Hypothalamus (tissue), 51 donors: ENCODE measurements around the gene HYKK.
"Not testable (repeated sequence)": the region's sequence is repeated elsewhere in the genome, so short reads cannot be mapped to it uniquely, and the experiment has no call there.

Experiments used
- DNase-seq, 51 donors: peaks; one replicate each; lab custom pipeline; 2025; lab: John Stamatoyannopoulos, UW

Gene HYKK, protein sequence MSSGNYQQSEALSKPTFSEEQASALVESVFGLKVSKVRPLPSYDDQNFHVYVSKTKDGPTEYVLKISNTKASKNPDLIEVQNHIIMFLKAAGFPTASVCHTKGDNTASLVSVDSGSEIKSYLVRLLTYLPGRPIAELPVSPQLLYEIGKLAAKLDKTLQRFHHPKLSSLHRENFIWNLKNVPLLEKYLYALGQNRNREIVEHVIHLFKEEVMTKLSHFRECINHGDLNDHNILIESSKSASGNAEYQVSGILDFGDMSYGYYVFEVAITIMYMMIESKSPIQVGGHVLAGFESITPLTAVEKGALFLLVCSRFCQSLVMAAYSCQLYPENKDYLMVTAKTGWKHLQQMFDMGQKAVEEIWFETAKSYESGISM

DNA sequence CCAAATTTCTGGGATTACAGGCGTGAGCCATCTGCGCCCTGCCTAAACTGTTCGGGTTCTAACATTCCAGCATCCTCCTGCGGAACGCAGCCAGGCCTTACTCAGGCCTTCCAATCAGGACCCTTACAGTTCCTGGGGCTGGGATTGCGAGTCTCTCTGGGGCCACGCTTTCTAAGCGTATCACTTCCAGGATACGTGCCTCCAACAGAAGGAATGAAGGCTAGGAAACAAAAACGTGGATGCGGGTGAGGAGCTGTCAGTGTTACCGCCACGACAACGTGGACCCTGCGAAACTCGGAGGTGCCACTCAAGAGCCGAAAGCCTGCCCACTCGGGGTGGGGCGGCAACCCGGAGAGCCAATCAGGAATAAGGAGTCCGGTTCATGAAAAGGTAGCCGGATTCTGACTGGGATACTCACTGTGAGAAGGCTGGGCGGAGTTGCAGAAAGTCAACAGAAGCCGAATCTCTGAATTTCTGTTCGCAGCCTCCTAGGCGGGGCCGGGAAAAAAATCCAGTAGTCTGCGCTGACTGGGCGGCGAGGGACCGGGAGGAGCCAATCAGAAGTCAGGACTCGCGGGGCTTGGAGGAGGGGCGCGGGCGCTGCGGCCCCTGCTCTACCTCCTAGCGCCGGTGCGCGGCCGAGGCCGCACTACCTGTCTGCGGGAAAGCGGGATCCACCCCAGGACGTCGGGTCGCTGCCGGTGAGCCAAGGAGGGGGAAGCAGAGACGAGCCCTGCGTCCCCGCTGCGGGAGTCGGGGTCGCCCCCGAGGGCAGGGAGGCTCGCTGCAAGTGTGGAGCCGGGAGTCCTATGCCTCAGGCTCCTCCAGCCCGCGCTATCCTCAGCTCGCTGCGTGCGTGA lies at the start of gene HYKK:
HYKK (plus strand) TSS at position 607 of the 860 bp plus-strand sequence. CDS start 5,512 bp downstream, outside the sequence.
- peak in 50 of 51 donors; percentile 26 to 93 (median 78) for DNase-seq

DNA sequence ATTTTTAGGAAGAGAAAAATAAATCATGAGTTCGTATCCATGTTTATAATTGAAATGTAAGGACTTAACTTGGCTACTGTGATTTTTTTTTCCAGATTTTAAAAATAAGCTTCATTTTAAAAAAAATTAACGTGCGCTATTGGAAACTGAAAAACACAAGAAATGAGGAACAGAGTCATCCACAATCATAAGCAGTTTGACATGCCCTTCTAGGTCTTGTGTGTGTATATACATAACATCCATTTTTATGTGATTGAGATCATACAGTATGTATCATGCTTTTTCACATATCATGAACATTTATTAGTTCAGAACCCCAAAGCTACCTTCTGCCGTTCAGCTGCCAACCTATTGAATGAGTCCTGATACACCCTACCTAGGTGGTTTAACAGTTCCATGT lies 46.6 kb upstream of the HYKK start:
- no peak for DNase-seq

DNA sequence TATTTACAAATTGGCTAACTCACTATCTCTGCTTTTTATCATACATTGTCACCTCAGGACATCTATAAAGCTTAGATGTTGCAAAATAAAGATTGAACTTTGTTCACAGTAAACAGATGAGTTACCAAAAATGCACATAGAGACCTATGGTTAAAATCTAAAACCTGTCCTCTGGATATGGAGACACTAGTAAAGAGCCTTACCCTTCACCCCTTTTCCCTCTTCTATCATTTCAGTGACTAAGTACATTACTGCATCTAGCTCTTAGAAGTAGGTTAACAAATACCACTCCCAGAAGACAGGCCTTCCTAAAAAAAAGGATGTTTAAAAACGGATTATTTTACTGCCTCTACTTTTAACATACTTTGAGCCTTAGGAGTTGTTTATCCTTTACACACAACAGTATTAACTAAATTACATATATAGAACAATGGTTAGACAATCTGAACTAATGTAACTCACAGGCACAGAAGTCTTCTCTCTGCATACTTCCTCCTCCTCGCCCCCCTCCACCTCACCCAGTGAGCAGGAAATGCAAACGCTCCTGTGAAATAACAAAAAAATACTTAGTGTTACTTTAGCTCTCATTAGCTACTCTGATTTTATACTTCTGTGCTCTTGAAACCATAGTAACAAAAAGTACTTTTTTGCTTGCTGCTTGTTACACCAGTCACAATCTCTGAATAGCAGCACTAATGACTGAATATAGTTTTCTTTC lies 46.0 kb upstream of the HYKK start:
- DNase-seq: no peak

DNA sequence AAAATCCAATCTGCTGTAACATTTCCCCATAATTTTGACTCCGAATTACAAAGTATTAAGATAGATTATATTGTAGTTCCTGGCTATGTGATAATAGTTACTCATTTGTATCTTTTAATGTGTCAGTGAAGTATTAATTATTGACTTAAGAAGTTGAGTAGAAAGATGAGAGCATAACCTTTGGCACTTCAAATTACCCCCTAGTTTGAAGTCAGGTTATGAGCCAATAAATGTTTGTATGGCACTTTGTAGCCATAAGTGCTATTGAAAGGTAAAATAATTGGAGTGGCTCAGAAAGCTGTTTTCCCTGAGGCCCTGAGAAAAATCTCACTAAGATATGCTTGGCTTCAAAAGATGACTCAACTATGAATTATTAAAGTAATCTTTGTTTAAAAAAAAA lies 38.3 kb upstream of the HYKK start:
- DNase-seq: no peak

DNA sequence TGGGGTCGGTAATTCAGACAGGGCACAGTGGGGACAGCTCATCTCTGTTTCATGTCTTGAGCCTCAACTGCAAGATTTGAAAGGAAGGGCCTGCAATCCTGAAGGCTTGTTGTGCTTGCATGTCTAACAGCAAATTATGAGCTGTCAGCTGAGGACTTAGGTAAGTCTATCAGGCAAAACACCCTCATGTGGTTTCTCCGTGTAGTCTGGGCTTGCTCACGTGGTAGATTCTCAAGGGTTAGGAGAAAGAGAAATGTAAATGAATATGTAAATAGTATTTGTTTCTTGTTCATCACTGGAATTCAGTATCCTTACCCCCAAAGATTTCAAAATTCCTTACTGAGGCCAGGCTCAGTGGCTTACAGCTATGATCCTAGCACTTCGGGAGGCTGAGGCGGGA lies 30.1 kb upstream of the HYKK start:
- DNase-seq: no peak

DNA sequence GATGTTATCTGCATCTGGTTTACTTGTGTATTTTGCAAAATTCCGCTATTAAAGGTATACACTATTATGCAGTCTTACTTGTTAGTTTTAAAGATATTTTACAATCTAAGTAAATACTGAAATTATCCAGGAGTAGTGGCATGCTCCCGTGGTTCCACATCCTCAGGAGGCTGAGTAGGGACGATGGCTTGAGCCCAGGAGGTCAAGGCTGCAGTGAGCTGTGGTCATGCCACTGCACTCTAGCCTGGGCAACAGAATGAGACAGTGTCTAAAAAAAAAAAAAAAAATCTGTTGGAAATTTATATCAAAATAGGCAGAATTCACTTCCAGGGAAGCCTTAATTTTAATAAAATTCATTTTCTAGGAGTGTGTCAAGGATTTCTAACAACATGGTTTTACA lies 27.7 kb upstream of the HYKK start:
- DNase-seq: no peak

DNA sequence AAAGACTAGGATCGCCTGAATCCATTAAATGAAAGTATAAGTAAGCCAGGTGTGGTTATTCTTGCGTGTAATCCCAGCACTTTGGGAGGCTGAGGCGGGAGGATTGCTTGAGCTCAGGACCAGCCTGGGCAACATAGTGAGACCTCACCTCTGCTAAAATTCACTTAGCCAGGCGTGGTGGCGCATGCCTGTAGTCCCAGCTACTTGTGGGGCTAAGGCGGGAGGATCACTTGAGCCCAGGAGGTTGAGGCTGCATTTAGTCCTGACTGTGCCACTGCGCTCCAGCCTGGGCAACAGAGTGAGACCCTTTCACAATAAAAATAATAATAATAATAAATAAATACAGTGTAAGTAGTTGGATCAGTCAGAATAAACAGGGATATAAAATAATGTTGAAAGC lies 25.5 kb upstream of the HYKK start:
- no peak for DNase-seq

DNA sequence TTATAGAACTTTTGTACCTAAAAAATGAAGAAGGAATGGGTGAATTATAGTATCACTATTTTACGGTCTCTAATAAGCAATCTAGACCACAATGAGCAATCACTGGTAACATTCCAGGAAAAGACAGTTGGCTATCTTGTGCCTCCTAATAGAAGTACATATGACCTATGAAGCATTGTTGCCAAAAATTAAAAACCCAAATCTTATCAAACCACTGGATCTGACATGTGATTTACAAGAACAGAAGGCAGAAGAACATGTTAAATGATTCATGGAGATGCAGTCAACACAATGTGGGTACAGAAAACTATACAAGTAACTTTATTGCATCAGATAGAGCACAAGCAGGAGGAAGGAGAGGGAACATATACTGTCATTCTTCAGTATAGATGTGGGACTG lies 14.5 kb upstream of the HYKK start:
- DNase-seq: no peak

DNA sequence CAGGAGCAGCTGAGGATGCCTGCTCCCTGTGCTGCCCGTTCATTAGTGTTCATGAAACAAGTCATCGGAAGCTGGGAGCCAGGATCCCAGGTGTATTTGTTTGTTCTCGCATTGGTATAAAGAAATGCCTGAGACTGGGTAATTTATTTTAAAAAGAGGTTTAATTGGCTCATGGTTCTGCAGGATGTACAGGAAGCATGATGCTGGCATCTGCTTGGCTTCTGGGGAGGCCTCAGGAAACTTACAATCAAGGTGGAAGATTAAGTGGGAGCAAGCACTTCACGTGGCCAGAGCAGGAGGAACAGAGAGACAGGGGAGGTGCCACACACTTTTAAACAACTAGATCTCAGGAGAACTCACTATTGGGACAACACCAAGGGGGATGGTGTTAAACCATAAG lies 5.5 kb upstream of the HYKK start:
- DNase-seq: no peak

DNA sequence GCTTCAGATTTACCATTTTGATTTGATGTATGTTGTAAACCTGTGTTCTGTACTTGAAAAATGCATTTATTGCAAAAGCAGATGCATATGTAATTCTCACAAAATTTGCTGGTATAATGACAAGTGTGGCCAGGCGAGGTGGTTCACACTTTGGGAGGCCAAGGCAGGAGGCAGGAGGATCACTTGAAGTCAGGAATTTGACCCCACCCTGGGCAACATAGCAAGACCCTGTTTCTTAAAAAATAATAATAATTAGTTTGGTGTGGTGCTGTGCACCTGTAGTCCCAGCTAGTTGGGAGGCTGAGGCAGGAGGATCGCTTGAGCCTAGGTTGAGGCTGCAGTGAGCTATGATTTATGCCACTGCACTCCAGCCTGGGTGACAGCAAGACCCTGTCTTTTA lies 4.7 kb upstream of the HYKK start:
- DNase-seq: no peak

DNA sequence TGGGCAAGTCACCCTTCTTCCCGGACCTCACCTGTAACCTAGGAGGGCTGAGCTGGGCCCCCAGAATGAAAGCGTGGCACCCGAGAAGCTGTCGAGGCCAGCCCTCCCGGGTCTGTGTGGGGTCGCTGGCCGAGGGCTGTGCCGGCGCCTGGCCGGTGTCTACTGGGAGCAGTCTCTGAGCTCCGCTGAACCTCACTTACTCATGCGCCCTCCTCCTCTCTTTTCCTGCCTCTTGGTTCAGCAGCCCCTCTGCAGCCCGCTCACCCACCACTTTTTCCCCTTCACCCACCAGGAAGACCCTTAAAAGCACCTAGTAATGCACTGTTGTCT lies 419 bp downstream of the HYKK start:
- DNase-seq: peak in 1 of 51 donors; percentile 20

DNA sequence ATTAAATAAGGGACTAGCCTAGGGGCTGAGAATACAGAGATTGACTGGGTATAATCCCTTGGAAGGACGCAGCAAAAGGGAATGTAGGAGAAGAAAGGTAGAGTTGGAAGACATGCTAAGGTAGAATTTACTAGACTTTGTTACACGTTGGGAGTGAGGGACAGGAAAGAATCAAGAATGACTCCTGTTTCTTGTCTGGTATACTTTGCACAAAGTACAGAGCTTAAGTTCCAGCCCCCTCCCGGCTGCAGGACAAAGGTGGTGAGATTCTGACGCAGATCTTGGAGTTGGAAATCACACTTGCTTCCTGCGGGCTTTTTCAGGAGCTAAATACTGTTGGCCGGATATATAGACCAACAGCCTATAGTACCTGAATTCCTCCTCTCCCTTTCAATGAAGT lies 895 bp downstream of the HYKK start:
- DNase-seq: no peak

DNA sequence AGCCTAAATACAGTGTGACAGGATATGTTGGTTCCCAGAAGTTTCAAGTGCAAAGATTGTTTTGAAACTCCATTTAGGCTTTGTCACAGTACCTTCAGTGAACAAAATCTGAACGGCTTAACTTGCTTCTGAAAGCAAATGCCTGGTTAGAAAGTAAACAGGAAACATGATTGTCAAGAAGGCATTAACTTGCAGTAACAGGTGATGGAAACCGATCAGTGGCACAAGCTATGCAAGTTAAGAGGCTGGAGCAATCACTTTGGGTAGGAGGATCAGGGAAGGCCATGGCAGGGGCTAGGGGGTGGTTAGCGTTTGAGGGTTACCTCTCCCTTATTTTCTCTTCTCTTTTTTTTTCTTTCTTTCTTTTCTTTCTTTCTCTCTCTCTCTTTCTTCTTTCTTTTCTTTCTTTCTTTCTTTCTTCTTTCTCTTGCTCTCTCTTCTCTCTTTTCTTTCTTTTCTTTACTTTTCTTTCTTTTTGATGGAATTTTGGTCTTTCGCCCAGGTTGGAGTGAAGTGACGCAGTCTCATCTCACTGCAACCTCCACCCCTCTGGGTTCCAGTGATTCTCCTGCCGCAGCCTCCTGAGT lies 2.4 kb downstream of the HYKK start:
- no peak for DNase-seq

DNA sequence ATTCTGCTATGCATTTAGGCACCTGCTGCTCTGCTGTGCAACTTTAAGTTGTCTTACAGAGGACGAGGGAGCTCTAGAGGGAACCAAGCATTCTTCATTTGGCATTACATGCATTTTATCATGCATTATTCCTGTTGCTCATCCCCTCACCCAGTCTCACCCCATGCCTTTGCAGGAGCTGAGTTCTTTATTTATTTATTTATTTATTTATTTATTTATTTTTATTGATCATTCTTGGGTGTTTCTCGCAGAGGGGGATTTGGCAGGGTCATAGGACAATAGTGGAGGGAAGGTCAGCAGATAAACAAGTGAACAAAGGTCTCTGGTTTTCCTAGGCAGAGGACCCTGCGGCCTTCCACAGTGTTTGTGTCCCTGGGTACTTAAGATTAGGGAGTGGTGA lies 12.7 kb downstream of the HYKK start:
- not testable (repeated sequence) for DNase-seq

DNA sequence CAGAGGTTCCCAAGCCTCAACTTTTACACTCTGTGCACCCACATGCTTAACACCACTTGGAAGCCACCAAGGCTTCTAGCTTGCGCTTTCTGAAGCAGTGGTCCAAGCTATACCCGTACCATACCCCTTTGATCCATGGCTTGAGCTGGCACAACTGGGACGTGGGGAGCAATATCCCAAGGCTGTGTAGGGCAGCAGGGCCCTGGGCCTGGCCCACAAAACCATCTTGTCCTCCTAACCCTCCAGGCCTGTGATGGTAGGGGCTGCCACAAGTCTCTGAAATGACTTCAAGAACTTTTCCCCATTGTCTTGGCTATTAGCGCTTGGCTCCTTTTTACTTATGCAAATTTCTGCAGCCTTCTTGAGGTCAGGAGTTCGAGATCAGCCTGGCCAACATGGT lies 16.9 kb downstream of the HYKK start:
- DNase-seq: no peak

DNA sequence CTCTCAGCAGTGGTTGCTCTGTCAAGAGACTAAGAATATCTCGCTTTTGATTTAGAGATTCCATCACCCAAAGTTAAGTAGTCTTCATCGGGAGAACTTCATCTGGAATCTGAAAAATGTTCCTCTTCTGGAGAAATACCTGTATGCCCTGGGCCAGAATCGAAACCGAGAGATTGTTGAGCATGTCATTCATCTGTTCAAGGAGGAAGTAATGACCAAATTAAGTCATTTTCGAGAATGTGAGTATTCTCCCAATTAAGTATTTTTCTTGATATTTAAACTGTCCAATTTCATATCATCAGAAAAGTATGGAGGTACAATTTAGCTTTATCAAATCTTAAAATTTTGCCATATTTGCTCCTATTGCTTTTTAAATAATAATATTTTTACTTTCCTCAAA lies 19.9 kb downstream of the HYKK start:
- DNase-seq: no peak

DNA sequence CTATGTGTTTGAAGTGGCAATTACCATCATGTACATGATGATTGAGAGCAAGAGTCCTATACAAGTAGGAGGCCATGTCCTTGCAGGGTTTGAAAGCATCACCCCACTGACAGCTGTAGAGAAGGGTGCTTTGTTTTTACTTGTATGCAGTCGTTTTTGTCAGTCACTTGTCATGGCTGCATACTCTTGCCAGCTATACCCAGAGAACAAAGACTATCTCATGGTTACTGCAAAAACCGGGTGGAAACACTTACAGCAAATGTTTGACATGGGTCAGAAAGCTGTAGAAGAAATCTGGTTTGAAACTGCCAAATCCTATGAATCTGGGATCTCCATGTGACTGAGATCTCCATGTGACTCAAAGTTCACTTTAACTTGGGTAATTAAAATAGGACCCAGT lies 26.0 kb downstream of the HYKK start:
- peak in 4 of 51 donors; percentile 1 to 24 (median 12) for DNase-seq

DNA sequence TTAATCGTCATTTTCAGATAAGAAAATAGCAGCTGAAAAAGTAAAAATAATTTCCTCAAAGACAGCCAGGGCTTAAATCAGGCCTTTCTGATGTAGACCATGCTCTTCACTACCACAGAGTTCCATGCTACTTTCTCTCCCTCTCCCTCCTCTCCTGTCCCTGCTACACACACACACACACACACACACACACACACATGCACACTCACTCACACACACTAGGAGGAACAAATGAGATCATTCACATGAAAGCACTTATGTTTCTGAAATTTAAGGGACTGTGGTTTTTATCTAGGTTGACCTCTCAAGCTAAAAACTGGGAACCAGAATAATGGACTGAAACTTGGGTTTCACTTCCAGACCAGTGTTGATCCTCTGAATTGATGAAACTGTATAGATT lies 28.8 kb downstream of the HYKK start:
- DNase-seq: no peak

DNA sequence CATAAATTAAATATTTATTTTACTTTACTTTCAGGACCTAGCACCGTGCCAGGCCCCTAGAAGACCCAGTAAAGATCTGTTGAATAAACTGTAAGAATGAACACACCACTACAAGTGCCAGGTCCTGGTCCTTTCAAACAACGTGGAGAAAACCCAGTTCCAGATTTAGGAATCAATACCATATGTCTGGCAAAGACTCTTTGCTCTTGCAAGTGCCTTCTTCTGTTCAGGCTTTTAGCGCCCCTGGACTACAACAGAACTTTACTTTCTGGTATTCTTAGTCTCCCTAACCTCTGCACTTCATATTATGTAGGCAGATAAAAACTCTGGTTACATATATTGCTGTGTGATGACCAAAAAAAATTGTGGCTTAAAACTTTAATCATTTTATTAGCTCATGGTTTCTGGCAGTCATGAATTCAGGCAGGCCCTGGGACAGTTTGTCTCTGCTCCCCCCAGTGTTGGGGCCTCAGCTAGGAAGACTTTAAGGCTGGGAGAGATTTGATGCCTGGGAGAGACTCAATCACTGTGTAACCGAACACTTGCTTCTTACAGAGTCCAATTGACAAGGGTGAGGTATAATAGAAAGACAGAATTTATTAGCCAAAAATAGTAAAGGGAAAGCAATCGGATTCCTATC lies 30.0 kb downstream of the HYKK start:
- DNase-seq: no peak

DNA sequence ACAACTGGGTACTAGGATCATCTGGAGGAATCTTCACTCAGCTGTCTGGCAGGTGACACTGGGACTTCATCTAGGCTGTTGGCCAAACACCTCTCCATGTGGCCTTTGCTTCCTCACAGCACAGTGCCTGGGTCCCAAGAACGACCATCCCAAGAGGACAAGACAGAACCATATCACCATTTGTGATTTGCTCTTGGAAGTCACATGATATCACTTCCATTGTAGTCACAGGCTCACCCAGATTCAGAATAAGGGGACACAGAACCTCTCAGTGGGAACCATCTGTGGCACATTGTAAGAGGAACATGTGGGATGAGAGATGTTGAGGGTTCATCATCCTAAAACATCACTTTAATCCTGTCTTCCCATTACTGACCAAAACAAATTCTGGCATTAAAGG lies 31.0 kb downstream of the HYKK start:
- peak in 1 of 51 donors; percentile 1 for DNase-seq
